GM19351 (cell line): ENCODE results near the gene SLC49A3.
A peak's percentile ranks its signal among the peaks of the same experiment; 100 is the strongest.

Experiments used
- ATAC-seq: cut with Tn5 transposase; IDR thresholded peaks from one replicate; pipeline ENCODE4 v1.9.1; 2021; ENCODE audit warnings: mild to moderate bottlenecking, moderate library complexity; ENCODE audit not compliant: unreplicated experiment

Gene SLC49A3

GRCh38 chr4:666822-667544 is 22.0 kb downstream of the SLC49A3 start:
- ATAC-seq, result no peak

DNA sequence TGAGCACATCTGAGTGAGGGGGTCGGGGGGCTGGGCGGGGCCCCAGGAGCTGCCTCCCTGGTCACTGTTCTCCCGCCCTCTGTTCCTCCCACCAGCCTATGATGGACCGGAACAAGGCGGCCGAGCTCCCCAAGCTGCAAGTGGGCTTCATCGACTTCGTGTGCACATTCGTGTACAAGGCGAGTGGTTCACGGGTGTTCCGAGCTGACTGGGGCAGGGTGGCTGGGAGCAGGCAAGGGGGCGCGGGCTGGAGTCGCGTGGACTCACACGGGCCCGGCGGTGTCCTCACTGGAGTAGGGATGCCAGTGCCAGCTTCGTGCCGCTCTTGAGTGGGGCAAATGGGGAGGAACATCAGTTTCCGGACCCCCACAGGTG is 22.5 kb downstream of the SLC49A3 start:
- ATAC-seq, result no peak

DNA sequence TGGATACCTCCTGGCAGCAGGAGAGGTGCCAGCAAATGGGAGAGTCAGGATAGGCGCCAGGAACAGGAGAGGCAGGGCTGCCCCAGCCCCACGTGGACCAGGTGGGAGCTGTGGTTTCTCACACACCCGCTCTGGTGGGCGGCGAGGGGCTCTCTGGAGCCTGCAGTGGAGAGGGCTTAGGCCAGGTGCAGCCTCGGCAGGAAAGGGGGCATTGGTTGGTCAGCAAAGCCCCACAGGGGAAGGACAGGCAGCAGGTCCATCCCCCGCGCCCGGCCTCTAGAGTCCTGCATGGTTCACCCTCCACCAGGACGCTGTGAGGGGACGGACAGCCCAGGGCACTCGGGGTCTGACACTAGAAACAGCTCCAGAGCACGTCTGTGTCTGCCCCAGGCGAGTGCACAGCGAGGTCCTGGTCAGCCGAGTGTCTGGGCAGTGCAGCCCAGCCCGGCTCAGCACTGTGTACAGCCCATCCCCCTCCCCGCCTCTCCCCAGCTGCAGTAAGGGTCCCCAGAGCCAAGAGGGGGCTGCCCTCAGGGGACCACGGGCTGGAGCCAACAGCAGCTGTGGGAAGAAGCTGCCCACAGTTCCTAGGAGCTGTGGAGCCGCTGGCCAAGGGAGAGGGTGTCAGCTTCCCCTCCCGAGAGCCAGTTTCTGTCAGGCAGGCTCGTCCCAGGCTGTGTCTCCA is 23.1 kb downstream of the SLC49A3 start:
- ATAC-seq, result no peak

- ATAC-seq, result no peak
Observed at GRCh38 chr4:665381-665750, 23.6 kb downstream of the SLC49A3 start.

- no peak for ATAC-seq
Observed at GRCh38 chr4:664713-665231, 24.2 kb downstream of the SLC49A3 start.

- ATAC-seq, result peak; percentile 64
Observed at GRCh38 chr4:663438-664428, 25.2 kb downstream of the SLC49A3 start.

- ATAC-seq, result no peak
Observed at GRCh38 chr4:663046-663437, 25.9 kb downstream of the SLC49A3 start.

GRCh38 chr4:661881-662761 is 26.8 kb downstream of the SLC49A3 start:
- ATAC-seq, result no peak

DNA sequence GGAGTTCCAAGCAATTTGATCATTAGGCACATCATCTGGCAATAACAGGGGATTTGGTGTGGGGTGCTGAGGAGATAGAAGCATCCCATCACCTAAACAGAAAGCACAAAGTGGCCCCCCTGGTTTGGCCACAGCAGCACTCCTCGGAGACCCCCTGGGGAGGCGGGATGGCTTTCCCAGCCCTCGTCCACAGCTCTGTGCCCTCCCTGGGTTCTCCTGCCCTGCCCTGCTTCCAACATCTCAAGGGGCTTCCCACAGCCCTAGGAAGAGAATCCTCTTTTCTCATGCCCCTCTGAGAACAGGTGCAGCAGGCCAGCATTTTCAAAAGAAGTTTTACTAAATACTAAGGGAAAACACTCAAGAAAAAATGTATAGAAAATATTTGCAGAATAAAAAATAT is 27.7 kb downstream of the SLC49A3 start:
- ATAC-seq, result no peak

DNA sequence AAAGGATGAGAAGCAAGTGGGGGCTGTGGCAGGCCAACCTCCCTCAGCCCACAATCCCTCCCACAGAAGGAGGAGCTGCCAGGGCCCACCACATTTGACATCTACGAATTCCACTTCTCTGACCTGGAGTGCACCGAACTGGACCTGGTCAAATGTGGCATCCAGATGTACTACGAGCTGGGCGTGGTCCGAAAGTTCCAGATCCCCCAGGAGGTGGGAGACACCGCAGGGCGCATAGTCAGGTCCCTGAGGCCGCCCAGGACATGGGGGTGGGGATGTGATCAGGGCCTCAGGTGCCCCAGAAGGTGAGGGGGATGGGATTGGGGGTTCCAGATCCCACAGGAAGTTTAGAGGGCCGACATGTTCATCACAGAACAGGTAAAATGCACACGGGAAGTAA is 28.6 kb downstream of the SLC49A3 start:
- no peak for ATAC-seq

DNA sequence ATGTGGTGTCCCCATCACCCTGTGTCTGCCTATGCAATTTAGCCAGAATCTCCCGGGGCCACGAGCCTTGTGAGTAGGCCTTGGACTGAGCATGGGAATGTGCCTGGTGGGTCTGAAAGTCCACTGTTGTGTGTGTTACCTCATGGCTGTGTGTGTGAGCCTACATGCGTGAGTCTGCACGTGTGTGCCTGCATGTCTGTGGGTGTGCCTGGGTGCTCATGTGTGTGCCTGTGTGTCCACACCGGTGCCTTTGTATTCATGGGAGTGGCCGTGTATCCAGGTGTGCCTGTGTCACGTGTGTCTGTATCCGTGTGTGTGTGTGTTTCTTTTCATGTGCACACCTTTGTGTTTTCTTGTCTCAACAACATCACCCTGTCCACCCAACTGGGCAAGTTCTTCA is 29.1 kb downstream of the SLC49A3 start:
- no peak for ATAC-seq

DNA sequence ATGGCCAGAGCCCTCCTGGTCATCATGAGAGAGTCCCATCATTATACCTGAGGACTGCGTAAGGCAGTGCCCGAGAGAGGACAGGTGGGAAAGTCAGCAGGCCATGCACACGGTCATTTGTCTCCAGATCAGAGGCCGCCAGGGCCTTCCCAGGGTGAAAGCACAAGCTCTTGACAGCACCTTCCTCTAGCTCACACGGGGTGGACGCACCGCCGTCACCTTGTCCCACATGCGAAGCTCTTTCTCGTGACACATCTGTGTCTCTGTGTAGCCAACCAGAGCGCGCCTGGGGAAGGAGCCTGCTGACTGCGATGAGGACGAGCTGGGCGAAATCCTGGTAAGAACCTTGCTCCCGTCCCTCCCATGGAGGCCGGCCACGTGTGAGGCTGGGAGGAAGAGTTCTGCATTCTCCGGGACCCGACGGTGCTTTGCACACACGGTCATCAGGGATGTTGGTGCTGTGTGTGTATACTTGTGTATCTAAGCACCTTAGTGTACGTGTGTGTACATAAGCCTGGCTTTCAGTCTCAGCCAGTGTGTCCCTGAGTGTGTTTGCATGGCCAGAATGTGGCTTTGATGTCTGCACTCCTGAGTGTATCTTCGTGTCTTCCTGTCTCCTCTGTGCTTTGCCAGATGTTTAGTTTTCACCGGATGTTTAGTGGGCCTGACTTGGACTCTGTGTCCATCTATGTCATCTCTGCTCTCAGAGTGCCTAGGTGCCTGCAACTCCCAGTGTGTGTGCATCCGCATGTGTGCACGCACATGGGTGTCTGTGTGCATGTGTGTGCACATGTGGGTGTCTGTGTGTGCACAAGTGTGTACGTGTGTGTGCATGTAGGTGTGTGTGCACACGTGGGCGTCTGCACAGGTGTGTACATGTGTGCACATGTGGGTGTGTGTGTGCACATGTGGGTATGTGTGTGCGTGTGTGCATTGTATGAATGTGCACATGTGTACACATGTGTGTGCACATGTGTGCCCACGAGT is 30.0 kb downstream of the SLC49A3 start:
- no peak for ATAC-seq

DNA sequence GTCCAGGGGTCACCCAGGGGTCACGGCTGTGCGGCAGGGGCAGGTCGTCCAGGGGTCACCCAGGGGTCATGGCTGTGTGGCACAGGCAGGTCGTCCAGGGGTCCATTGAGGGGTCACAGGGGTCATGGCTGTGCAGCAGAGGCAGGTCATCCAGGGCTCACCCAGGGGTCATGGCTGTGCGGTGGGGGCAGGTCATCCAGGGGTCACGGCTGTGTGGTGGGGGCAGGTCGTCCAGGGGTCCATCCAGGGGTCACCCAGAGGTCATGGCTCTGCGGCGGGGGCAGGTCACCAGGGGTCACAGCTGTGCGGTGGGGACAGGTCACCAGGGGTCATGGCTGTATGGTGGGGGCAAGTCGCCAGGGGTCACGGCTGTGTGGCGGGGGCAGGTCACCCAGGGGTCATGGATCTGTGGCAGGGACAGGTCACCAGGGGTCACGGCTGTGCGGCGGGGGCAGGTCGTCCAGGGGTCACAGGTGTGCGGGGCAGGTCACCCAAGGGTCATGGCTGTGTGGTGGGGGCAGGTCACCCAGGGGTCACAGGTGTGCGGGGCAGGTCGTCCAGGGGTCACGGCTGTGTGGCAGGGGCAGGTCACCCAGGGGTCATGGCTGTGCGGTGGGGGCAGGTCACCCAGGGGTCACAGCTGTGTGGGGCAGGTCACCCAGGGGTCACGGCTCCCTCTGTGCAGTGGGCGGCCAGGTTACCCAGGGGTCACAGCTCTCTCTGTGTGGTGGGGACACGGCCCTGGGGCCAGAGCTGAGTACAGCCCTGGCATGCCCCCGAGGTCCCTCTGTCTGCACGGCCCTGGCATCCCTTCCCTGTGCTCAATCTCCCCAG is 30.9 kb downstream of the SLC49A3 start:
- no peak for ATAC-seq

GRCh38 chr4:657338-657833 is 31.6 kb downstream of the SLC49A3 start:
- ATAC-seq, result no peak

- no peak for ATAC-seq
Observed at GRCh38 chr4:656436-657337, 32.3 kb downstream of the SLC49A3 start.

DNA sequence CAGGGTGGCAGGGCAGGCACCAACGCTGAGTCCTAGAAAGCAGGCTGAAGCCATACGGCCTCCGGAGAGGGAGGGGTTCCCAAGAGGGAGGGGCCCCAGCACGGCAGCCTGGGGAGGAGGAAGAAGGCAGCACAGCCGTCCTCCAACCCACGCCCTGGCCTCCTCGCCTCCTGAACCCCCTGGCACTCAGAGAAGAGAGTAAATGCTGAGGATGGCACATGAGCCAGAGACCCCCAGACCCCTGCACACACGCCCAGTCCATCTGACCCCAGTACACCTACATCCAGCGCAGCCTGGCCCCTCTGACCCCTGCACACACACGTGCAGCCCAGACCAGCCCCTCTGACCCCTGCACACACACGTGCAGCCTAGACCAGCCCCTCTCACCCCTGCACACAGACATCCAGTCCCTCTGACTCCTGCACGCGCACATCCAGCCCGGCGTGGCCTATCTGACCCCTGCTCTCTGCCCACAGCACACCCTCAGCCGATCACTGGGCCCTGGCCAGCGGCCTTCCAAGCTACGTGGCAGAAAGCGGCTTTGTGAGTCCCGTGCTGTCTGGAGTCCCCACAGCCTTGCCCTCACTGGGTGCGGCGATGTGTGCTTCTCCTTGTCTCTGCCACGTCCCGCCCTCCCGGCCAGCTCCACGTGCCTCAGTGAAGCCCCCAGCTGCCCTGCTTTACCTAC is 33.3 kb downstream of the SLC49A3 start:
- ATAC-seq, result no peak
